Epithelial cell of proximal tubule (primary cell): ENCODE results near the gene CEMIP. TPM values are rescaled to one million over a fixed set of nuclear protein-coding genes. Genes with fewer than 3 reads are reported as not detected.
A peak's percentile ranks its signal among the peaks of the same experiment; 100 is the strongest.

Experiments used
- DNase-seq: peaks from one replicate; pipeline ENCODE4 v3.0.0-alpha.2; 2011; ENCODE audit warnings: low read depth
- H3K4me3 ChIP-seq: 2 replicates; pipeline ENCODE4 v1.5.1; 2011; ENCODE audit warnings: low read depth, mild to moderate bottlenecking, low read length
- CTCF ChIP-seq: conservative IDR thresholded peaks from 2 replicates; pipeline ENCODE4 v1.5.1; 2012; ENCODE audit warnings: low read depth, mild to moderate bottlenecking, low read length
- total RNA-seq: library from RNA; depleted of rRNA; stranded (reverse); fragments of >200 nt; gene quantifications from 2 replicates; pipeline ENCODE4 v1.2.3, GENCODE V29; 2015

CEMIP gene
- total RNA-seq, 1 donor from 2014 or later, result 0.06 TPM

GRCh38 chr15:80898040-80898439 is 118.9 kb downstream of the CEMIP start:
- TF ChIP-seq CTCF, result no peak
- no peak for DNase-seq
- no peak overlapping the region for H3K4me3 ChIP-seq

- TF ChIP-seq CTCF, result no peak
- DNase-seq, result no peak
- no peak overlapping the region for H3K4me3 ChIP-seq
Measured at GRCh38 chr15:80902298-80902801, 123.2 kb downstream of the CEMIP start.

GRCh38 chr15:80904998-80905397 is 125.8 kb downstream of the CEMIP start:
- no peak for TF ChIP-seq CTCF
- DNase-seq, result no peak
- H3K4me3 ChIP-seq, result no peak overlapping the region

GRCh38 chr15:80906159-80906766 is 127.1 kb downstream of the CEMIP start:
- no peak for TF ChIP-seq CTCF
- H3K4me3 ChIP-seq, result no peak overlapping the region
- DNase-seq, result peak; percentile 12

GRCh38 chr15:80911821-80912220 is 132.7 kb downstream of the CEMIP start:
- DNase-seq, result no peak
- TF ChIP-seq CTCF, result no peak
- H3K4me3 ChIP-seq, result no peak overlapping the region

GRCh38 chr15:80912673-80913072 is 133.5 kb downstream of the CEMIP start:
- no peak for DNase-seq
- no peak overlapping the region for H3K4me3 ChIP-seq
- TF ChIP-seq CTCF, result no peak

GRCh38 chr15:80913541-80913940 is 134.4 kb downstream of the CEMIP start:
- H3K4me3 ChIP-seq, result no peak overlapping the region
- TF ChIP-seq CTCF, result no peak
- no peak for DNase-seq
